Keratinocyte (primary cell): Measurements from ENCODE around the gene SWI5.

ENCODE experiments used
- CTCF ChIP-seq, 3 experiments: IDR thresholded peaks in 1 of 3; conservative IDR thresholded peaks in 1 of 3; optimal IDR thresholded peaks in 1 of 3; 2 replicates in 2 of 3; 3 replicates in 1 of 3; pipeline versions ENCODE3 to v1.5.1; 2011; ENCODE audit warnings: low read length in 3 of 3, mild to moderate bottlenecking in 3 of 3, moderate library complexity in 2 of 3, control low read depth in 1 of 3, inconsistent platforms in 1 of 3; ENCODE audit not compliant: insufficient read depth in 2 of 3; ENCODE audit errors: extremely low read depth in 1 of 3
- EZH2 ChIP-seq: IDR thresholded peaks from one replicate; pipeline ENCODE4 v1.6.1; 2012; ENCODE audit warnings: inconsistent platforms, mild to moderate bottlenecking, low read length, moderate library complexity

- TF ChIP-seq CTCF (optimal IDR thresholded peaks at IDR 0.05 in 1 of 3, IDR thresholded peaks at IDR 0.05 in 1 of 3, conservative IDR thresholded peaks at IDR 0.05 in 1 of 3; ENCODE audit: extremely low read depth in 1 of 3, insufficient read depth in 2 of 3, low read length in 3 of 3) (no peak), EZH2 (no peak)
These were observed 49.6 kb downstream of the SWI5 start for GRCh38 chr9:128325629-128326028.
